ENCODE results near the gene KCNF1. TPM values are rescaled to one million over a fixed set of nuclear protein-coding genes. Genes with fewer than 3 reads are reported as not detected.

Gene KCNF1
- total RNA-seq, 1 experiment from 2014 or later, result 1.3 TPM

GRCh38 chr2:10873790-10874437 lies 37.8 kb upstream of the KCNF1 start:
- ChIA-PET CTCF (no interaction called here), POLR2A (ENCODE audit: unreplicated experiment) (no interaction called here)
- TF ChIP-seq EZH2phosphoT487 (IDR thresholded peaks at IDR 0.05; ENCODE audit: borderline replicate concordance, low read length) (no peak), EZH2 (IDR thresholded peaks at IDR 0.05; ENCODE audit: low read length, unreplicated experiment) (no peak)
- TF ChIP-seq, protein P1, sequence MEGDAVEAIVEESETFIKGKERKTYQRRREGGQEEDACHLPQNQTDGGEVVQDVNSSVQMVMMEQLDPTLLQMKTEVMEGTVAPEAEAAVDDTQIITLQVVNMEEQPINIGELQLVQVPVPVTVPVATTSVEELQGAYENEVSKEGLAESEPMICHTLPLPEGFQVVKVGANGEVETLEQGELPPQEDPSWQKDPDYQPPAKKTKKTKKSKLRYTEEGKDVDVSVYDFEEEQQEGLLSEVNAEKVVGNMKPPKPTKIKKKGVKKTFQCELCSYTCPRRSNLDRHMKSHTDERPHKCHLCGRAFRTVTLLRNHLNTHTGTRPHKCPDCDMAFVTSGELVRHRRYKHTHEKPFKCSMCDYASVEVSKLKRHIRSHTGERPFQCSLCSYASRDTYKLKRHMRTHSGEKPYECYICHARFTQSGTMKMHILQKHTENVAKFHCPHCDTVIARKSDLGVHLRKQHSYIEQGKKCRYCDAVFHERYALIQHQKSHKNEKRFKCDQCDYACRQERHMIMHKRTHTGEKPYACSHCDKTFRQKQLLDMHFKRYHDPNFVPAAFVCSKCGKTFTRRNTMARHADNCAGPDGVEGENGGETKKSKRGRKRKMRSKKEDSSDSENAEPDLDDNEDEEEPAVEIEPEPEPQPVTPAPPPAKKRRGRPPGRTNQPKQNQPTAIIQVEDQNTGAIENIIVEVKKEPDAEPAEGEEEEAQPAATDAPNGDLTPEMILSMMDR (conservative IDR thresholded peaks at IDR 0.05; ENCODE audit: low read depth, low read length), result no peak
- intact Hi-C loops (cut with micrococcal nuclease), result no loop called here
- Histone ChIP-seq H3K36me3 (ENCODE audit: low read depth, low read length) (no peaks in the 10 kb centered on the region), H3K4me1 (ENCODE audit: insufficient read depth, low read length) (peaks cover 20% of the 10 kb centered on the region), H4K20me1 (ENCODE audit: low read length) (no peaks in the 10 kb centered on the region), H3K9me3 (ENCODE audit: low read length) (no peaks in the 10 kb centered on the region), H3F3A (ENCODE audit: low read length, unreplicated experiment) (no peaks in the 10 kb centered on the region), H3K9me2 (replicated peaks; ENCODE audit: low read length) (no peaks in the 10 kb centered on the region), H2AFZ (ENCODE audit: low read length) (peak overlapping the region; percentile 58), H3K4me2 (ENCODE audit: low read length) (no peak overlapping the region), H3K27ac (ENCODE audit: low read length) (no peak overlapping the region), H3K27me3 (ENCODE audit: low read length) (no peaks in the 10 kb centered on the region), H3K9ac (ENCODE audit: low read length) (no peak overlapping the region), H3K4me3 (ENCODE audit: low read length) (no peak overlapping the region), H3K79me2 (ENCODE audit: low read length) (no peaks in the 10 kb centered on the region)
- no TSS peak for BruUV-seq (replicated peaks)
- ATAC-seq (no peak), DNase-seq (peak; percentile 48)

DNA sequence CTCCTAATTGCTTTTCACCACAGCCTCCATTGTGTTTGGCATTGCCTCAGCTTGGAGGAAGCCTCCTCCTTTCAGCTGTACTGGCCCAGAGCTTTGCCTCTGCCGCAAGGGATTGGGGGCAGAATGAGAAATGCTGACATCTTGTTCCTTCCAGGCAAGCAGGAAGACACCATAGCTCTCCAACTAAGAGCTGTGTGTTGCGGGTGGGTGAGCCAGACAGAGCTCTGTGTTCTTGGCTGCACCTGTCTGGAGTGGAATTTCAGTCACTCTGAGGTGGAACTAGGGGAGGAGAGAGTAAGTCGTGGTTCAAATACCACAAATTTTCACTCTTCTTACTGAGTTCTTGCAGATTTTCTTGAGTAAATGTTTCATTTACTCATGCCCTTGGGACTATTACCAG lies 36.6 kb upstream of the KCNF1 start:
- ATAC-seq, result no peak
- Histone ChIP-seq H3F3A (ENCODE audit: low read length, unreplicated experiment) (no peaks in the 10 kb centered on the region), H4K20me1 (ENCODE audit: low read length) (no peaks in the 10 kb centered on the region), H3K4me1 (ENCODE audit: insufficient read depth, low read length) (peaks cover 14% of the 10 kb centered on the region; the same call in 1 of the 2 replicates), H3K4me3 (ENCODE audit: low read length) (no peak overlapping the region), H3K36me3 (ENCODE audit: low read depth, low read length) (no peaks in the 10 kb centered on the region), H3K4me2 (ENCODE audit: low read length) (no peak overlapping the region), H2AFZ (ENCODE audit: low read length) (no peak overlapping the region), H3K9me3 (ENCODE audit: low read length) (no peaks in the 10 kb centered on the region), H3K27ac (ENCODE audit: low read length) (no peak overlapping the region), H3K79me2 (ENCODE audit: low read length) (no peaks in the 10 kb centered on the region), H3K9me2 (replicated peaks; ENCODE audit: low read length) (no peaks in the 10 kb centered on the region), H3K27me3 (ENCODE audit: low read length) (no peaks in the 10 kb centered on the region), H3K9ac (ENCODE audit: low read length) (no peak overlapping the region)
- intact Hi-C loops (cut with micrococcal nuclease), result no loop called here
- TF ChIP-seq, protein P1 (conservative IDR thresholded peaks at IDR 0.05; ENCODE audit: low read depth, low read length), result no peak
- no peak for TF ChIP-seq EZH2phosphoT487 (IDR thresholded peaks at IDR 0.05; ENCODE audit: borderline replicate concordance, low read length)
- no peak for TF ChIP-seq EZH2 (IDR thresholded peaks at IDR 0.05; ENCODE audit: low read length, unreplicated experiment)
- no peak for DNase-seq
- POLR2A ChIA-PET (ENCODE audit: unreplicated experiment), result no interaction called here
- BruUV-seq (replicated peaks), result no TSS peak
- CTCF ChIA-PET, result no interaction called here

GRCh38 chr2:10876394-10876793 lies 35.3 kb upstream of the KCNF1 start:
- TF ChIP-seq, protein P1 (conservative IDR thresholded peaks at IDR 0.05; ENCODE audit: low read depth, low read length), result no peak
- TF ChIP-seq EZH2phosphoT487 (IDR thresholded peaks at IDR 0.05; ENCODE audit: borderline replicate concordance, low read length), result no peak
- Histone ChIP-seq H3K4me1 (ENCODE audit: insufficient read depth, low read length) (peaks cover 14% of the 10 kb centered on the region; the same call in 1 of the 2 replicates), H3K9me2 (replicated peaks; ENCODE audit: low read length) (no peaks in the 10 kb centered on the region), H2AFZ (ENCODE audit: low read length) (no peak overlapping the region), H3K27me3 (ENCODE audit: low read length) (no peaks in the 10 kb centered on the region), H4K20me1 (ENCODE audit: low read length) (no peaks in the 10 kb centered on the region), H3K9me3 (ENCODE audit: low read length) (no peaks in the 10 kb centered on the region), H3K4me2 (ENCODE audit: low read length) (no peak overlapping the region), H3K9ac (ENCODE audit: low read length) (no peak overlapping the region), H3K79me2 (ENCODE audit: low read length) (no peaks in the 10 kb centered on the region), H3K36me3 (ENCODE audit: low read depth, low read length) (no peaks in the 10 kb centered on the region), H3K27ac (ENCODE audit: low read length) (no peak overlapping the region), H3K4me3 (ENCODE audit: low read length) (no peak overlapping the region), H3F3A (ENCODE audit: low read length, unreplicated experiment) (no peaks in the 10 kb centered on the region)
- intact Hi-C loops (cut with micrococcal nuclease), result no loop called here
- POLR2A ChIA-PET (ENCODE audit: unreplicated experiment), result no interaction called here
- no peak for ATAC-seq
- BruUV-seq (replicated peaks), result no TSS peak
- CTCF ChIA-PET, result no interaction called here
- no peak for DNase-seq
